ENCODE data around the gene SLC6A6.

DNA sequence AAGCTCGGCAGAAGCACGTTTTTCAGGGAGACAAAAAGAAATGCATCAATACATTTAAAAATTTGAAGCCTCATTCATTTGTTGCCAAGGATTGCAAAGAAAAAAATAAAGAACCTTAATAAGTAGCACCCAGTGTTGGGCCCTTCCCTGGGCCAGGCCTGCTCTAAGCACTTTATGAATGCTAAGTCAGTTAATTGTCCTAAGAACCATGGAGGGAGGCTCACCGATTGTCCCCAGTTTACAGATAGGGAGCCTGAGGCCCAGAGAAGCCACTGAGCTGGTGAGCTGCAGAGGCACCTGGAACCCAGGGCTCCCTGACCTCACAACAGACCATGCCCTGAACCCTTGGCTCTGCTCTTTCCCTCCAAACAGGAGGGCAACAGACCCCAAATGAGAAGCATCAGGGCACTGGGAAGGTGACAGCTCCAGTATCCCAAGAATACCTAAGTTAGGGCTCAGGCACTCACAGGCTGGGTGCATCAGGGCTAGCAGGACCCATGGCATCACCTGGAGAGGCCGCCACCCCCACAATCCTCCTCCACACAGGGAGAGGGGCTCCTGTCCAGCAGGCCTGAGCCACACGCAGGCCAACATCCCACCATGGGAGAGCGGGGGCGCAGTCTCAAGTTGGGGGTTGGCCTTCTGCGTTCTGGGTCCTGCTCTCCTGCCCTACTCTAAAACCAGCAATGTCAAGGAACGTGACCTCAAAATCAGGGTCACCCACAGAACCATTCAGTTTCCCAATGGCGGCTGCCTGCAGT lies 133.8 kb downstream of the SLC6A6 start:
- TF ChIP-seq, protein P1, sequence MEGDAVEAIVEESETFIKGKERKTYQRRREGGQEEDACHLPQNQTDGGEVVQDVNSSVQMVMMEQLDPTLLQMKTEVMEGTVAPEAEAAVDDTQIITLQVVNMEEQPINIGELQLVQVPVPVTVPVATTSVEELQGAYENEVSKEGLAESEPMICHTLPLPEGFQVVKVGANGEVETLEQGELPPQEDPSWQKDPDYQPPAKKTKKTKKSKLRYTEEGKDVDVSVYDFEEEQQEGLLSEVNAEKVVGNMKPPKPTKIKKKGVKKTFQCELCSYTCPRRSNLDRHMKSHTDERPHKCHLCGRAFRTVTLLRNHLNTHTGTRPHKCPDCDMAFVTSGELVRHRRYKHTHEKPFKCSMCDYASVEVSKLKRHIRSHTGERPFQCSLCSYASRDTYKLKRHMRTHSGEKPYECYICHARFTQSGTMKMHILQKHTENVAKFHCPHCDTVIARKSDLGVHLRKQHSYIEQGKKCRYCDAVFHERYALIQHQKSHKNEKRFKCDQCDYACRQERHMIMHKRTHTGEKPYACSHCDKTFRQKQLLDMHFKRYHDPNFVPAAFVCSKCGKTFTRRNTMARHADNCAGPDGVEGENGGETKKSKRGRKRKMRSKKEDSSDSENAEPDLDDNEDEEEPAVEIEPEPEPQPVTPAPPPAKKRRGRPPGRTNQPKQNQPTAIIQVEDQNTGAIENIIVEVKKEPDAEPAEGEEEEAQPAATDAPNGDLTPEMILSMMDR (IDR thresholded peaks at IDR 0.05; ENCODE audit: low read length) = no peak
- no peak for TF ChIP-seq EZH2 (optimal IDR thresholded peaks at IDR 0.05; ENCODE audit: low read depth, low read length)
